ENCODE data around the gene SRGAP1.

The SRGAP1 gene

GRCh38 chr12:63964301-63964700, 119.8 kb downstream of the SRGAP1 start:
- Mint-ChIP-seq H3K4me3 (no peak overlapping the region), H3K36me3 (ENCODE audit: low read depth) (no peaks in the 10 kb centered on the region), H3K4me1 (ENCODE audit: low read depth) (no peaks in the 10 kb centered on the region), H3K27me3 (no peaks in the 10 kb centered on the region), H3K27ac (no peak overlapping the region), H3K9me3 (no peaks in the 10 kb centered on the region)

GRCh38 chr12:63965936-63966605, 121.6 kb downstream of the SRGAP1 start:
- Mint-ChIP-seq H3K27me3 (no peaks in the 10 kb centered on the region), H3K36me3 (ENCODE audit: low read depth) (no peaks in the 10 kb centered on the region), H3K27ac (no peak overlapping the region), H3K4me1 (ENCODE audit: low read depth) (no peaks in the 10 kb centered on the region), H3K4me3 (no peak overlapping the region), H3K9me3 (no peaks in the 10 kb centered on the region)

GRCh38 chr12:63966606-63966975, 122.1 kb downstream of the SRGAP1 start:
- H3K9me3 Mint-ChIP-seq: no peaks in the 10 kb centered on the region
- no peak overlapping the region for H3K4me3 Mint-ChIP-seq
- H3K27me3 Mint-ChIP-seq: peaks cover 3% of the 10 kb centered on the region
- no peak overlapping the region for H3K27ac Mint-ChIP-seq
- no peaks in the 10 kb centered on the region for H3K4me1 Mint-ChIP-seq (ENCODE audit: low read depth)
- H3K36me3 Mint-ChIP-seq (ENCODE audit: low read depth): no peaks in the 10 kb centered on the region

GRCh38 chr12:63967358-63968145, 123.1 kb downstream of the SRGAP1 start:
- Mint-ChIP-seq H3K27ac (no peak overlapping the region), H3K27me3 (peaks cover 3% of the 10 kb centered on the region), H3K36me3 (ENCODE audit: low read depth) (no peaks in the 10 kb centered on the region), H3K4me1 (ENCODE audit: low read depth) (no peaks in the 10 kb centered on the region), H3K9me3 (no peaks in the 10 kb centered on the region), H3K4me3 (no peak overlapping the region)

GRCh38 chr12:63968673-63969072, 124.2 kb downstream of the SRGAP1 start:
- H3K36me3 Mint-ChIP-seq (ENCODE audit: low read depth): no peaks in the 10 kb centered on the region
- no peak overlapping the region for H3K4me3 Mint-ChIP-seq
- peaks cover 3% of the 10 kb centered on the region for H3K27me3 Mint-ChIP-seq
- no peak overlapping the region for H3K27ac Mint-ChIP-seq
- H3K4me1 Mint-ChIP-seq (ENCODE audit: low read depth): no peaks in the 10 kb centered on the region
- no peaks in the 10 kb centered on the region for H3K9me3 Mint-ChIP-seq

GRCh38 chr12:63976902-63977395, 132.4 kb downstream of the SRGAP1 start:
- Mint-ChIP-seq H3K36me3 (ENCODE audit: low read depth) (no peaks in the 10 kb centered on the region), H3K27me3 (peaks cover 13% of the 10 kb centered on the region), H3K4me3 (no peak overlapping the region), H3K27ac (no peak overlapping the region), H3K4me1 (ENCODE audit: low read depth) (no peaks in the 10 kb centered on the region), H3K9me3 (no peaks in the 10 kb centered on the region)

GRCh38 chr12:63977441-63977840, 132.9 kb downstream of the SRGAP1 start:
- H3K4me1 Mint-ChIP-seq (ENCODE audit: low read depth): no peaks in the 10 kb centered on the region
- no peaks in the 10 kb centered on the region for H3K36me3 Mint-ChIP-seq (ENCODE audit: low read depth)
- no peaks in the 10 kb centered on the region for H3K9me3 Mint-ChIP-seq
- H3K4me3 Mint-ChIP-seq: no peak overlapping the region
- peaks cover 13% of the 10 kb centered on the region for H3K27me3 Mint-ChIP-seq
- no peak overlapping the region for H3K27ac Mint-ChIP-seq

GRCh38 chr12:63978519-63978918, 134.0 kb downstream of the SRGAP1 start:
- no peaks in the 10 kb centered on the region for H3K9me3 Mint-ChIP-seq
- no peak overlapping the region for H3K4me3 Mint-ChIP-seq

GRCh38 chr12:63980211-63980610, 135.7 kb downstream of the SRGAP1 start:
- H3K4me3 Mint-ChIP-seq: no peak overlapping the region

More at GRCh38 chr12:63978519-63978918, 134.0 kb downstream of the SRGAP1 start:
- H3K36me3 Mint-ChIP-seq (ENCODE audit: low read depth): no peaks in the 10 kb centered on the region
- no peak overlapping the region for H3K27ac Mint-ChIP-seq
- H3K27me3 Mint-ChIP-seq: peaks cover 13% of the 10 kb centered on the region
- no peaks in the 10 kb centered on the region for H3K4me1 Mint-ChIP-seq (ENCODE audit: low read depth)

GRCh38 chr12:63981343-63981742, 136.8 kb downstream of the SRGAP1 start:
- Mint-ChIP-seq H3K36me3 (ENCODE audit: low read depth) (no peaks in the 10 kb centered on the region), H3K4me3 (no peak overlapping the region), H3K4me1 (ENCODE audit: low read depth) (no peaks in the 10 kb centered on the region), H3K27ac (no peak overlapping the region), H3K9me3 (no peaks in the 10 kb centered on the region), H3K27me3 (peaks cover 12% of the 10 kb centered on the region)

More at GRCh38 chr12:63980211-63980610, 135.7 kb downstream of the SRGAP1 start:
- peaks cover 16% of the 10 kb centered on the region for H3K27me3 Mint-ChIP-seq
- H3K4me1 Mint-ChIP-seq (ENCODE audit: low read depth): no peaks in the 10 kb centered on the region
- no peak overlapping the region for H3K27ac Mint-ChIP-seq
- no peaks in the 10 kb centered on the region for H3K36me3 Mint-ChIP-seq (ENCODE audit: low read depth)
- H3K9me3 Mint-ChIP-seq: no peaks in the 10 kb centered on the region

GRCh38 chr12:63982604-63983295, 138.2 kb downstream of the SRGAP1 start:
- Mint-ChIP-seq H3K27me3 (peaks cover 12% of the 10 kb centered on the region), H3K27ac (no peak overlapping the region), H3K36me3 (ENCODE audit: low read depth) (no peaks in the 10 kb centered on the region), H3K9me3 (no peaks in the 10 kb centered on the region), H3K4me3 (no peak overlapping the region), H3K4me1 (ENCODE audit: low read depth) (no peaks in the 10 kb centered on the region)

- Mint-ChIP-seq H3K27ac (no peak overlapping the region), H3K4me1 (ENCODE audit: low read depth) (no peaks in the 10 kb centered on the region)
Observed at GRCh38 chr12:63985456-63985855, 141.0 kb downstream of the SRGAP1 start.

GRCh38 chr12:63985945-63986344, 141.4 kb downstream of the SRGAP1 start:
- H3K36me3 Mint-ChIP-seq (ENCODE audit: low read depth): no peaks in the 10 kb centered on the region
- no peaks in the 10 kb centered on the region for H3K9me3 Mint-ChIP-seq
- H3K27ac Mint-ChIP-seq: no peak overlapping the region
- H3K4me3 Mint-ChIP-seq: no peak overlapping the region
- H3K4me1 Mint-ChIP-seq (ENCODE audit: low read depth): no peaks in the 10 kb centered on the region
- H3K27me3 Mint-ChIP-seq: peaks cover 13% of the 10 kb centered on the region

More at GRCh38 chr12:63985456-63985855, 141.0 kb downstream of the SRGAP1 start:
- no peak overlapping the region for H3K4me3 Mint-ChIP-seq
- H3K27me3 Mint-ChIP-seq: peaks cover 15% of the 10 kb centered on the region
- H3K9me3 Mint-ChIP-seq: no peaks in the 10 kb centered on the region
- no peaks in the 10 kb centered on the region for H3K36me3 Mint-ChIP-seq (ENCODE audit: low read depth)

- H3K4me1 Mint-ChIP-seq (ENCODE audit: low read depth): no peaks in the 10 kb centered on the region
- H3K4me3 Mint-ChIP-seq: no peak overlapping the region
- no peaks in the 10 kb centered on the region for H3K36me3 Mint-ChIP-seq (ENCODE audit: low read depth)
- no peaks in the 10 kb centered on the region for H3K9me3 Mint-ChIP-seq
- no peak overlapping the region for H3K27ac Mint-ChIP-seq
- peaks cover 5% of the 10 kb centered on the region for H3K27me3 Mint-ChIP-seq
Observed at GRCh38 chr12:63989301-63989845, 144.9 kb downstream of the SRGAP1 start.
